Brain microvascular endothelial cell (primary cell): ENCODE results near the gene FXYD3.

Experiments used
- DNase-seq: peaks from one replicate; pipeline ENCODE4 v3.0.0-alpha.2; 2020
- H3K27ac ChIP-seq: fragments of 250-450 bp; sonication (Bioruptor Pico); 2 replicates; pipeline ENCODE4 v1.5.1; 2020; ENCODE audit warnings: mild to moderate bottlenecking, moderate library complexity
- H3K27me3 ChIP-seq: fragments of 250-450 bp; sonication (Bioruptor Pico); replicated peaks from 2 replicates; pipeline ENCODE4 v1.5.1; 2020; ENCODE audit warnings: mild to moderate bottlenecking
- H3K36me3 ChIP-seq: fragments of 250-450 bp; sonication (Bioruptor Pico); replicated peaks from 2 replicates; pipeline ENCODE4 v1.5.1; 2020; ENCODE audit warnings: mild to moderate bottlenecking
- H3K4me3 ChIP-seq: 2 replicates; pipeline ENCODE4 v1.5.1; 2011; ENCODE audit warnings: low read depth, mild to moderate bottlenecking, control low read depth, low read length, moderate library complexity
- CTCF ChIP-seq: IDR thresholded peaks from 2 replicates; pipeline ENCODE4 v1.5.1; 2011; ENCODE audit warnings: low read depth, mild to moderate bottlenecking, moderate library complexity, low read length, control low read depth, inconsistent platforms; ENCODE audit errors: missing control alignments
- in situ Hi-C: cut with HindIII; loops from 2 replicates; pipeline ENCODE4 v1.10.0; 2017; ENCODE audit warnings: low sequenced_read_pairs, low pct_ligation_motif_present

FXYD3 gene

GRCh38 chr19:35115177-35115951, at the start of gene FXYD3:
FXYD3 (plus strand) TSS chr19:35115823; CDS start chr19:35119377, 3,554 bp downstream.
- DNase-seq, result no peak
- no peak for TF ChIP-seq CTCF
- H3K27me3 ChIP-seq, result no peaks in the 10 kb centered on the region
- no peak within 1 kb of the TSS for H3K27ac ChIP-seq
- no peak within 1 kb of the TSS for H3K4me3 ChIP-seq
- no peaks in the 10 kb centered on the region for H3K36me3 ChIP-seq
- in situ Hi-C loops, result no loop called here

- H3K36me3 ChIP-seq, result no peaks in the 10 kb centered on the region
- H3K27me3 ChIP-seq, result no peaks in the 10 kb centered on the region
- H3K4me3 ChIP-seq, result no peak overlapping the region
- H3K27ac ChIP-seq, result no peak overlapping the region
- in situ Hi-C loops, result no loop called here
- no peak for DNase-seq
- TF ChIP-seq CTCF, result no peak
These were observed 49.5 kb upstream of the FXYD3 start for GRCh38 chr19:35066121-35066520.

GRCh38 chr19:35066691-35067563, 48.7 kb upstream of the FXYD3 start:
- in situ Hi-C loops, result no loop called here
- TF ChIP-seq CTCF, result peak; percentile 97
- no peaks in the 10 kb centered on the region for H3K36me3 ChIP-seq
- no peak overlapping the region for H3K4me3 ChIP-seq
- H3K27me3 ChIP-seq, result no peaks in the 10 kb centered on the region
- DNase-seq, result peak; percentile 80
- H3K27ac ChIP-seq, result no peak overlapping the region

- H3K27me3 ChIP-seq, result no peaks in the 10 kb centered on the region
- no peaks in the 10 kb centered on the region for H3K36me3 ChIP-seq
- in situ Hi-C loops, result no loop called here
- no peak for TF ChIP-seq CTCF
- H3K4me3 ChIP-seq, result no peak overlapping the region
- DNase-seq, result no peak
- no peak overlapping the region for H3K27ac ChIP-seq
These were observed 46.5 kb upstream of the FXYD3 start for GRCh38 chr19:35068941-35069634.

GRCh38 chr19:35069696-35070095, 45.9 kb upstream of the FXYD3 start:
- no peak for TF ChIP-seq CTCF
- Histone ChIP-seq H3K27ac (no peak overlapping the region), H3K4me3 (no peak overlapping the region), H3K27me3 (no peaks in the 10 kb centered on the region), H3K36me3 (no peaks in the 10 kb centered on the region)
- in situ Hi-C loops, result no loop called here
- DNase-seq, result no peak
